ENCODE measurements around the gene PRKAR1A. TPM values are rescaled to one million over a fixed set of nuclear protein-coding genes. Genes with fewer than 3 reads are reported as not detected.

Gene PRKAR1A
- total RNA-seq, 2 donors from 2014 or later = 534 to 672 TPM

DNA sequence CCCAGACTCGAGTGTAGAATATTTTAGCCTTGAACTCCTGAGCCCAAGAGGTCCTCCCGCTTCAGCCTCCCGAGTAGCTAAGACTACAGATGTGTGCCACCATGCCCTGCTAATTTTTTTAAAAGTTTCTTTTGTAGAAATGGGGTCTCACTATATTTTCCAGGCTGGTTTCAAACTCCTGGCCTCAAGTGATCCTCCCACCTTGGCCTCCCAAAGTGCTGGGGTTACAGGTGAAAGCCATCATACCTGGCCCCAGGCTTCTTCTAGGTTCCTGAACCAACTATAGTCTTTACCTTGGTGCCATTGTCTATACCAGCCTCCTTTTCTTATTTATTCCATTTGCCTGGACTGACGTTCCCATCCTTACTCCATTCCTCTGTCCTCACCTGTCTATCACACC is 17.1 kb upstream of the PRKAR1A start:
- no peak for DNase-seq (ENCODE audit: low spot score)
- Histone ChIP-seq H3K9me3 (no peaks in the 10 kb centered on the region), H3K27me3 (no peaks in the 10 kb centered on the region), H3K4me1 (peaks cover 0 to 51% of the 10 kb centered on the region in 2 donors), H3K36me3 (no peaks in the 10 kb centered on the region), H3K4me3 (no peak overlapping the region), H3K27ac (peak overlapping the region in 1 of 2 donors; percentile 11)
- TF ChIP-seq, protein P1, sequence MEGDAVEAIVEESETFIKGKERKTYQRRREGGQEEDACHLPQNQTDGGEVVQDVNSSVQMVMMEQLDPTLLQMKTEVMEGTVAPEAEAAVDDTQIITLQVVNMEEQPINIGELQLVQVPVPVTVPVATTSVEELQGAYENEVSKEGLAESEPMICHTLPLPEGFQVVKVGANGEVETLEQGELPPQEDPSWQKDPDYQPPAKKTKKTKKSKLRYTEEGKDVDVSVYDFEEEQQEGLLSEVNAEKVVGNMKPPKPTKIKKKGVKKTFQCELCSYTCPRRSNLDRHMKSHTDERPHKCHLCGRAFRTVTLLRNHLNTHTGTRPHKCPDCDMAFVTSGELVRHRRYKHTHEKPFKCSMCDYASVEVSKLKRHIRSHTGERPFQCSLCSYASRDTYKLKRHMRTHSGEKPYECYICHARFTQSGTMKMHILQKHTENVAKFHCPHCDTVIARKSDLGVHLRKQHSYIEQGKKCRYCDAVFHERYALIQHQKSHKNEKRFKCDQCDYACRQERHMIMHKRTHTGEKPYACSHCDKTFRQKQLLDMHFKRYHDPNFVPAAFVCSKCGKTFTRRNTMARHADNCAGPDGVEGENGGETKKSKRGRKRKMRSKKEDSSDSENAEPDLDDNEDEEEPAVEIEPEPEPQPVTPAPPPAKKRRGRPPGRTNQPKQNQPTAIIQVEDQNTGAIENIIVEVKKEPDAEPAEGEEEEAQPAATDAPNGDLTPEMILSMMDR (IDR thresholded peaks at IDR 0.05) = no peak

DNA sequence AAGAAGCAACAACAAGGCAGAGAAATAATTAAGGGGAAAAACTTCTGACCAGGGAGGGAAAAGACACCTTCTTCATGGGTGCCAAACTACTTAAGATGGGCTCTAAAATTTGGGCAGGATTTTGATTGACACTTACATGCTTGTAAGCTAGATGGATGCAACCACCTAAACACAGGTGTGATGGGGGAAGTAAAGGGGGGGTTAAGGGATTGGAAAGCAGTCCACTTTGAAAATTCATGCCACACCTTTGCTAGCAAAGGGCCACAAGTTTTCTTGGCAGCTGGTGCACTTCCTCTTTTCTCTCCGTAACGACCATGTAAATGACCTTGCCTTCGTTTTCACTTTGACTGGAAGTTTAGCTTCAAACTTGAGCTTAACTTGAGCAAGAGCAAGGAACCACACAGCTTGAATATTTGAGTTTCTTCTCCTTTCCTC is 14.3 kb upstream of the PRKAR1A start:
- TF ChIP-seq, protein P1 (IDR thresholded peaks at IDR 0.05) = no peak
- Histone ChIP-seq H3K36me3 (no peaks in the 10 kb centered on the region), H3K9me3 (no peaks in the 10 kb centered on the region), H3K4me3 (peak overlapping the region in 1 of 2 donors; percentile 0), H3K27me3 (no peaks in the 10 kb centered on the region), H3K27ac (peak overlapping the region; percentile 80 to 87), H3K4me1 (peaks cover 0 to 31% of the 10 kb centered on the region in 2 donors)
- DNase-seq (ENCODE audit: low spot score) = no peak

DNA sequence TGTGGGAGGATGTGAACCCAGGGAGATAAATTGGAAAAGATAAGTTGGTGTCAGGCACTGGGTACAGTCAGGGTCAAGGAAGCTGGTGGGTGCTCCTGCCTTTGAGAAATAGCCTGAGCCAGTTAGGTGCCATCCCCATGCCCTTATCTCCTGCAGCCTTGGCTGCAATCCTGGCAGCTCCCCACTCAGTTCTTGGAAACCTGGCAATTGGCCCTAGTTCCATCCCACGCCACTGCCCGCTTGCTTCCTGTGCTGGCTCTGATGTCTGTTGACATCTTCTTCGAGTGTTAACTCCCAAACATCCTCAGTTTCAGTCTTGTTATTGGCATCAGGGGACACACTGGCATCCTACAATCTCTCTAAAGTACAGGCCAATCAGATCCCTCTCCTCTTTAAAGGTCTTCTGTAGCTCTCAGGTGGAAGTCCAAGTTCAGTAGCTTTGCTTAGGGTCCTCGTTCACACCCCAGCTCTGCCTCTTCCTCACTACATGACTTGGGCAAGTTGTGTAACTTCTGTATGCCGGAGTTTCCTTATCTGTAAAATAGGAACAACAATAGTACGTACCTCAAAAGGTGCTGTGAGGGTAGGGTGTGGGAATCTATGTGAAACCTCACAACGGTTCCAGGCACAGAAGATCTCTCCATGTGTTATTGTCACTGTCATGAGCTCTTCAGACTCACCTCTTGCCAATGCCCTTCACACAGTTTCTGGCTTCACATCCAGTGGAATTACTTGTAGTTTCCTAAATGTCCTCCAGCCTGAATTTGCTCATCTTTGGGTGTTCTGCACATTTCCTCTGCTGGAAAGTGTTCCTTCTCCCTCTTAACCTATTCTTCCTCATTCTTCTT is 13.5 kb upstream of the PRKAR1A start:
- Histone ChIP-seq H3K27me3 (no peaks in the 10 kb centered on the region), H3K36me3 (no peaks in the 10 kb centered on the region), H3K4me1 (peaks cover 0 to 23% of the 10 kb centered on the region in 2 donors), H3K4me3 (peak overlapping the region in 1 of 2 donors; percentile 0), H3K9me3 (no peaks in the 10 kb centered on the region), H3K27ac (peak overlapping the region; percentile 80 to 87)
- TF ChIP-seq, protein P1 (IDR thresholded peaks at IDR 0.05) = no peak
- peak; percentile 70 for DNase-seq (ENCODE audit: low spot score)

DNA sequence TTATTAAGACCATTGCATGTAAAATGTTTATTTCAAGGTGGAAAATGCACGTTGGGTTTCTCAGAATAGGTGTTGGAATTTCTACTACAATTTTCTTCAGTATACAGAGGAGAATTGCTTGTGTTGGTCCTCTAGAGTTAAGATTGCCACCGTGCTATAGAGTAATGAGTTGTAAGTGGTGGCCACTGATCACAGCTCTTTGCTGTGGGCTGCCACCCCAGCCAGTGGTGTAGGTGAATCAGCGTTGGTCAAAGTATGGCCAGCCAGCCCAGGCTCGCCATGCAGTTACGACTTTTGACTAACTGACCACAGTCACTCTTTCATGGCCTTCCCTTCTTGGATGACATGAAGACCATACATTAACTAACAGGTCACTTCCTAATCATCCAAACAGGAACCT is 12.6 kb upstream of the PRKAR1A start:
- peak overlapping the region; percentile 80 to 87 for H3K27ac ChIP-seq
- no peak overlapping the region for H3K4me3 ChIP-seq
- no peaks in the 10 kb centered on the region for H3K27me3 ChIP-seq
- DNase-seq (ENCODE audit: low spot score) = no peak
- H3K4me1 ChIP-seq = peaks cover 0 to 21% of the 10 kb centered on the region in 2 donors
- H3K36me3 ChIP-seq = no peaks in the 10 kb centered on the region
- no peaks in the 10 kb centered on the region for H3K9me3 ChIP-seq
- TF ChIP-seq, protein P1 (IDR thresholded peaks at IDR 0.05) = no peak

DNA sequence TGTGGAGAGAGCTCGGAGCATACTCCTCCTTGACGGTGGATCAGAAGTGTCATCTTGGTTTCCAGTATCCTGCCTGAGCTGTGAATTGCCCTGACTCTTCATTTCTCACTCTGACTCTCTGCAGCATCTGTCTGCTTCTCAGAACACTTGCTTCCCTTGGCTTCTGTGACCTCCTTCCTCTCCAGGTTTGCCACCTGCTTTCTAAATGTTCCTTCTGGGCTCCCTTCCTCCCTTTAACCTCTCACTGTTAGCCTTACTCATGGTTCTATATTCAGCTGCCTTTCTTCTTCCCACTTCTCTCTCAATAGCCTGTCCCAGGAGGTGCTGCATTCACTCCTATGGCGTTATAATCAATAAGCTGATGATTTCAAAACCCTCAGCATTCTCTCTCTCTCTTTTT is 11.2 kb upstream of the PRKAR1A start:
- H3K27ac ChIP-seq = no peak overlapping the region
- no peak for DNase-seq (ENCODE audit: low spot score)
- H3K27me3 ChIP-seq = no peaks in the 10 kb centered on the region
- H3K4me1 ChIP-seq = peaks cover 0 to 21% of the 10 kb centered on the region in 2 donors
- H3K9me3 ChIP-seq = no peaks in the 10 kb centered on the region
- no peaks in the 10 kb centered on the region for H3K36me3 ChIP-seq
- TF ChIP-seq, protein P1 (IDR thresholded peaks at IDR 0.05) = no peak
- no peak overlapping the region for H3K4me3 ChIP-seq
